ENCODE results near the gene NRG3. TPM values are rescaled to one million over a fixed set of nuclear protein-coding genes. Genes with fewer than 3 reads are reported as not detected.

Gene NRG3
- total and polyA plus RNA-seq, 2 donors (not counting 1 experiment from before 2014, with no cell fraction given) = 0.06 TPM; not detected in 1

GRCh38 chr10:82392533-82392932 lies 517.5 kb downstream of the NRG3 start:
- Mint-ChIP-seq H3K4me1 (no peaks in the 10 kb centered on the region), H3K27me3 (no peaks in the 10 kb centered on the region), H3K27ac (no peak overlapping the region), H3K9me3 (ENCODE audit: insufficient read depth) (no peaks in the 10 kb centered on the region), H3K4me3 (no peak overlapping the region)
- Histone ChIP-seq H3K4me3 (ENCODE audit: control extremely low read depth in 1 of 5, extremely low read depth in 1 of 5, insufficient read depth in 1 of 5, low read depth in 2 of 5, low read length in 4 of 5) (no peak overlapping the region), H2AFZ (ENCODE audit: insufficient read depth, low read depth, low read length, poor library complexity, severe bottlenecking) (no peak overlapping the region), H3K36me3 (replicated peaks in 1 of 2; ENCODE audit: control extremely low read depth in 1 of 2, control insufficient read depth in 1 of 2, extremely low read depth in 1 of 2, insufficient read depth in 2 of 2, low read length in 1 of 2) (no peaks in the 10 kb centered on the region), H4K20me1 (ENCODE audit: control insufficient read depth, insufficient read depth, low read length, poor library complexity, severe bottlenecking) (no peaks in the 10 kb centered on the region), H3K27me3 (replicated peaks in 1 of 4; ENCODE audit: control extremely low read depth in 1 of 4, control insufficient read depth in 3 of 4, insufficient read depth in 4 of 4, low read length in 3 of 4) (no peaks in the 10 kb centered on the region), H3K4me2 (replicated peaks; ENCODE audit: low read depth, low read length, poor library complexity, severe bottlenecking) (no peak overlapping the region), H3K9me3 (ENCODE audit: control extremely low read depth in 1 of 3, control insufficient read depth in 2 of 3, insufficient read depth in 1 of 3, low read length in 2 of 3) (no peaks in the 10 kb centered on the region), H3K9ac (ENCODE audit: low read length) (no peak overlapping the region), H3K79me2 (ENCODE audit: control insufficient read depth, insufficient read depth, low read length) (no peaks in the 10 kb centered on the region), H3K27ac (ENCODE audit: low read length in 2 of 2) (no peak overlapping the region), H3K4me1 (ENCODE audit: control insufficient read depth in 2 of 2, insufficient read depth in 2 of 2, low read length in 2 of 2) (no peaks in the 10 kb centered on the region)
- no peak for ATAC-seq (ENCODE audit: low read depth)
- CTCF ChIA-PET = no interaction called here
- no peak for TF ChIP-seq EZH2 (IDR thresholded peaks at IDR 0.05; ENCODE audit: borderline replicate concordance, insufficient read depth, low read depth, low read length, poor library complexity, severe bottlenecking)
- TF ChIP-seq, protein P1, sequence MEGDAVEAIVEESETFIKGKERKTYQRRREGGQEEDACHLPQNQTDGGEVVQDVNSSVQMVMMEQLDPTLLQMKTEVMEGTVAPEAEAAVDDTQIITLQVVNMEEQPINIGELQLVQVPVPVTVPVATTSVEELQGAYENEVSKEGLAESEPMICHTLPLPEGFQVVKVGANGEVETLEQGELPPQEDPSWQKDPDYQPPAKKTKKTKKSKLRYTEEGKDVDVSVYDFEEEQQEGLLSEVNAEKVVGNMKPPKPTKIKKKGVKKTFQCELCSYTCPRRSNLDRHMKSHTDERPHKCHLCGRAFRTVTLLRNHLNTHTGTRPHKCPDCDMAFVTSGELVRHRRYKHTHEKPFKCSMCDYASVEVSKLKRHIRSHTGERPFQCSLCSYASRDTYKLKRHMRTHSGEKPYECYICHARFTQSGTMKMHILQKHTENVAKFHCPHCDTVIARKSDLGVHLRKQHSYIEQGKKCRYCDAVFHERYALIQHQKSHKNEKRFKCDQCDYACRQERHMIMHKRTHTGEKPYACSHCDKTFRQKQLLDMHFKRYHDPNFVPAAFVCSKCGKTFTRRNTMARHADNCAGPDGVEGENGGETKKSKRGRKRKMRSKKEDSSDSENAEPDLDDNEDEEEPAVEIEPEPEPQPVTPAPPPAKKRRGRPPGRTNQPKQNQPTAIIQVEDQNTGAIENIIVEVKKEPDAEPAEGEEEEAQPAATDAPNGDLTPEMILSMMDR (IDR thresholded peaks at IDR 0.05) = no peak
- POLR2A ChIA-PET = no interaction called here
- DNase-seq = no peak
- intact Hi-C loops (cut with micrococcal nuclease) = no loop called here

DNA sequence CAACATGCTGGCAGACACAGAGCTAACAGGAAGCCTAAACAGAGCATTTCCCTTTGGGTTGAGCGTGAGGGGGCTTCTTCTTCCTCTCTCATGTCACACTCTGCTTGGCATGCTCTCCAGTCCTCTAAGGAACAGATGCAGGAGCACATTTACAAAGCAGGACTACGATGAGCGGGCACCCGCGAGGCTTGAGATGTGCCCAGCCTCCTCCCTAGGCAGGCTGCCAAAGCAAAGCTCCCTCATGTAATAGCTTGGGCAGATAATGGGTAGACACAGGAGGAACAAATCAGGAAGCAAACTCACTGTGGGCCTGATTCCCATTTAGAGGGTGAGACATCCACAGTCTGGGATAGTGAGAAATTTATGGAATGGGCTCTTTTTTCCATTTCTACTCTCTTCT lies 519.1 kb downstream of the NRG3 start:
- peaks cover 0 to 3% (median 0%) of the 10 kb centered on the region in 3 donors for H3K9me3 ChIP-seq (ENCODE audit: control extremely low read depth in 1 of 3, control insufficient read depth in 2 of 3, insufficient read depth in 1 of 3, low read length in 2 of 3)
- no peak overlapping the region for H2AFZ ChIP-seq (ENCODE audit: insufficient read depth, low read depth, low read length, poor library complexity, severe bottlenecking)
- no peak overlapping the region for H3K4me2 ChIP-seq (replicated peaks; ENCODE audit: low read depth, low read length, poor library complexity, severe bottlenecking)
- ChIA-PET CTCF (no interaction called here), POLR2A (no interaction called here)
- H3K4me3 ChIP-seq (ENCODE audit: control extremely low read depth in 1 of 5, extremely low read depth in 1 of 5, insufficient read depth in 1 of 5, low read depth in 2 of 5, low read length in 4 of 5) = no peak overlapping the region
- Mint-ChIP-seq H3K9me3 (ENCODE audit: insufficient read depth) (peaks cover 2% of the 10 kb centered on the region), H3K4me1 (no peaks in the 10 kb centered on the region), H3K4me3 (no peak overlapping the region), H3K27me3 (no peaks in the 10 kb centered on the region), H3K27ac (no peak overlapping the region)
- intact Hi-C loops (cut with micrococcal nuclease) = no loop called here
- TF ChIP-seq, protein P1 (IDR thresholded peaks at IDR 0.05) = no peak
- TF ChIP-seq EZH2 (IDR thresholded peaks at IDR 0.05; ENCODE audit: borderline replicate concordance, insufficient read depth, low read depth, low read length, poor library complexity, severe bottlenecking) = no peak
- no peaks in the 10 kb centered on the region for H3K27me3 ChIP-seq (replicated peaks in 1 of 4; ENCODE audit: control extremely low read depth in 1 of 4, control insufficient read depth in 3 of 4, insufficient read depth in 4 of 4, low read length in 3 of 4)
- no peaks in the 10 kb centered on the region for H3K4me1 ChIP-seq (ENCODE audit: control insufficient read depth in 2 of 2, insufficient read depth in 2 of 2, low read length in 2 of 2)
- ATAC-seq (ENCODE audit: low read depth) (no peak), DNase-seq (no peak)
- H3K9ac ChIP-seq (ENCODE audit: low read length) = no peak overlapping the region
- H4K20me1 ChIP-seq (ENCODE audit: control insufficient read depth, insufficient read depth, low read length, poor library complexity, severe bottlenecking) = no peaks in the 10 kb centered on the region
- no peaks in the 10 kb centered on the region for H3K36me3 ChIP-seq (replicated peaks in 1 of 2; ENCODE audit: control extremely low read depth in 1 of 2, control insufficient read depth in 1 of 2, extremely low read depth in 1 of 2, insufficient read depth in 2 of 2, low read length in 1 of 2)
- H3K79me2 ChIP-seq (ENCODE audit: control insufficient read depth, insufficient read depth, low read length) = no peaks in the 10 kb centered on the region
- H3K27ac ChIP-seq (ENCODE audit: low read length in 2 of 2) = no peak overlapping the region
- WGBS (ENCODE audit: insufficient coverage) = no CpG with 5 or more reads among the region's 5 CpGs
